SHP77 (cell line): ENCODE results near the gene GRK3.

Experiments
- DNase-seq, 2 experiments: peaks; one replicate each; lab custom pipeline; 2025; lab: John Stamatoyannopoulos, UW

Gene GRK3

GRCh38 chr22:25759825-25760231 is 195.4 kb downstream of the GRK3 start:
- no peak for DNase-seq

GRCh38 chr22:25760294-25760693 is 195.8 kb downstream of the GRK3 start:
- no peak for DNase-seq

- DNase-seq, result no peak
Observed at GRCh38 chr22:25760848-25761595, 196.5 kb downstream of the GRK3 start.

GRCh38 chr22:25762147-25762546 is 197.7 kb downstream of the GRK3 start:
- DNase-seq, result no peak

- DNase-seq, result no peak
Observed at GRCh38 chr22:25763239-25763777, 198.8 kb downstream of the GRK3 start.

- DNase-seq, result no peak
Observed at GRCh38 chr22:25764270-25765015, 200.0 kb downstream of the GRK3 start.

- DNase-seq, result no peak
Observed at GRCh38 chr22:25765016-25765367, 200.5 kb downstream of the GRK3 start.

- no peak for DNase-seq
Observed at GRCh38 chr22:25765801-25766200, 201.3 kb downstream of the GRK3 start.

GRCh38 chr22:25766418-25766817 is 201.9 kb downstream of the GRK3 start:
- no peak for DNase-seq

GRCh38 chr22:25770333-25770732 is 205.9 kb downstream of the GRK3 start:
- DNase-seq, result no peak

GRCh38 chr22:25772288-25772687 is 207.8 kb downstream of the GRK3 start:
- no peak for DNase-seq

- DNase-seq, result peak in 1 of 2 experiments; percentile 28
Observed at GRCh38 chr22:25774575-25775026, 210.1 kb downstream of the GRK3 start.

- no peak for DNase-seq
Observed at GRCh38 chr22:25775531-25775930, 211.1 kb downstream of the GRK3 start.

GRCh38 chr22:25777411-25777810 is 212.9 kb downstream of the GRK3 start:
- no peak for DNase-seq

- peak; percentile 43 to 50 for DNase-seq
Observed at GRCh38 chr22:25777870-25778269, 213.4 kb downstream of the GRK3 start.
